ENCODE data around the gene IGSF3. TPM values are rescaled to one million over a fixed set of nuclear protein-coding genes. Genes with fewer than 3 reads are reported as not detected.
A peak's percentile ranks its signal among the peaks of the same experiment; 100 is the strongest.
"Not testable (repeated sequence)": the region's sequence is repeated elsewhere in the genome, so short reads cannot be mapped to it uniquely, and the experiment has no call there.

The IGSF3 gene
- total and polyA plus RNA-seq, 2 donors from 2014 or later, result 12.0 to 38.8 TPM

DNA sequence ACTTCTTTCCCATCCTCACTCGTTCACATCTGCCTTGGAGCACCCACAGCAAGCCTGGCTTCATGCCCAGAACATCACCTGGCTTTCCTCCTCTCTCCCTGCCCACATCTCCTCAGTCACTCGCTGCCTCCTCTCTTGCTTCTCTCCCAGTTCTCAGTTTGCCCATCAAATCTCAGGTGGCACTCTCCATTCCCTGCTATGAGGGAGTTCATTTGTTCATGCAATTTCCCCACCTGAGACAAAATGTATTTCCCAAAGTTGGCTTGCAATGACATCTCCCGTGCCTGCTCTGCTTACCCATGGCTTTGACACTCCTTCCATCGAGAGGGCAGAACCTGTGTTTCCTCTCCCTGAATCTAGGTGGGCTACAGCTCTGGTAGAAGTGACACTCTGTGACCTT is 33.1 kb downstream of the IGSF3 start:
- H3K4me3 ChIP-seq (ENCODE audit: low read length in 3 of 3); H3K27me3 ChIP-seq (ENCODE audit: control insufficient read depth, insufficient read depth, low read length); DNase-seq; H3K27ac ChIP-seq (ENCODE audit: low read depth in 2 of 2, low read length in 2 of 2); FAIRE-seq; H3K9ac ChIP-seq (ENCODE audit: low read length in 3 of 3); H3K9me3 ChIP-seq (ENCODE audit: control insufficient read depth in 2 of 3, insufficient read depth in 1 of 3, low read length in 3 of 3); intact Hi-C loops (cut with DNase I); H3K36me3 ChIP-seq (ENCODE audit: control insufficient read depth in 2 of 3, insufficient read depth in 3 of 3, low read length in 3 of 3): not testable (repeated sequence)
- peaks cover 0 to 14% (median 5%) of the 10 kb centered on the region in 3 donors for H3K4me1 ChIP-seq (ENCODE audit: control insufficient read depth in 2 of 3, insufficient read depth in 2 of 3, low read depth in 1 of 3, low read length in 3 of 3)

DNA sequence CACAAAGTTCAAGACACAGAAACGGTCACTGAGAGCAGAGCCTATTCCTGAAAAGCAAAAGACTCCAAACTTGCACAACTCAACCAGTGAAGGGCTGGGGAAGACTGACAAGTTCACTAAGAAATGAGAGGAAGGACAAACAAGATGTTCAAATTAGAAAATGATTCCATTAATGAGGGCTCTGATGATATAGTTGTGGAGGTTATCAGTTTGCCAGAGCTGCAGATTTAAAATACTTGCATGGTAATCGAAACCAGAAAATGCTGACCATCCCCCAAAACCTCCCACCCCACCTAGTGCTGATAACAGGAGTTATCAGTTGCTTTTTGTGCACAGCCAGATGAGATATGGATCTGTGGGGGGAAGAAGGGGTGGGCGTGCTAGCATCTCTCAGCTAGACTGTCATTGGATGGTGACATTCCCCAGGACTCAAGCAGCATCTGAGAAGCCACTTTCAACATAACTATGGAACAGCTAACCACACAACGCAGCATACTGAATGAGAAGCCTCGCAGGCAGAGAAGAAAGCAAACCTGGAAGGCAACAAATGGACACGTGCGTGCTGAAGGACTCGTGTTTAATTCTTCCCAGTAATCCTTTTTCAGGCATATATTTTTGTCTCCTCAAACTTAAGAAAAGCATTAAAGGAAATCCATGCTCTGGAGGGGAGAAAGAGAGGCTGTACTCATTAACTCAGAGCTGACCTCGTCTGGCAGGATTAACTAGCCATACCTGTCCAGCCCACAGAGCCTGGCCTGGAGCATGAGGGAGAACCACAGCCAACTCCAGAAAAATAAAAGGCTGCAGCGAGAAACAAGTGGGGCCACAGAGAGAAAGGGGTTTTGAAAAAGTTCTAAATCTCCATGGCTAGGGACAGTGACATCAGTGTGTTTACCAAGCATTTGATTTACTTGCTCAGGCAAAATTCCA is 35.3 kb downstream of the IGSF3 start:
- Histone ChIP-seq H3K4me1 (ENCODE audit: control insufficient read depth in 2 of 3, insufficient read depth in 2 of 3, low read depth in 1 of 3, low read length in 3 of 3) (peaks cover 0 to 18% (median 16%) of the 10 kb centered on the region in 3 donors), H3K4me3 (ENCODE audit: low read length in 3 of 3) (peak overlapping the region in 1 of 3 donors; percentile 39), H3K27ac (ENCODE audit: low read depth in 2 of 2, low read length in 2 of 2) (peak overlapping the region; percentile 63 to 72)
- intact Hi-C loops (cut with DNase I); H3K27me3 ChIP-seq (ENCODE audit: control insufficient read depth, insufficient read depth, low read length); H3K36me3 ChIP-seq (ENCODE audit: control insufficient read depth in 2 of 3, insufficient read depth in 3 of 3, low read length in 3 of 3); H3K9ac ChIP-seq (ENCODE audit: low read length in 3 of 3); H3K9me3 ChIP-seq (ENCODE audit: control insufficient read depth in 2 of 3, insufficient read depth in 1 of 3, low read length in 3 of 3); FAIRE-seq: not testable (repeated sequence)
- peak in 2 of 5 donors; percentile 32 to 34 for DNase-seq

GRCh38 chr1:116631554-116631953 is 36.0 kb downstream of the IGSF3 start:
- H3K9me3 ChIP-seq (ENCODE audit: control insufficient read depth in 2 of 3, insufficient read depth in 1 of 3, low read length in 3 of 3); H3K27ac ChIP-seq (ENCODE audit: low read depth in 2 of 2, low read length in 2 of 2); H3K9ac ChIP-seq (ENCODE audit: low read length in 3 of 3); H3K4me3 ChIP-seq (ENCODE audit: low read length in 3 of 3); H3K27me3 ChIP-seq (ENCODE audit: control insufficient read depth, insufficient read depth, low read length); DNase-seq; H3K36me3 ChIP-seq (ENCODE audit: control insufficient read depth in 2 of 3, insufficient read depth in 3 of 3, low read length in 3 of 3); intact Hi-C loops (cut with DNase I); FAIRE-seq: not testable (repeated sequence)
- peaks cover 0 to 18% (median 16%) of the 10 kb centered on the region in 3 donors for H3K4me1 ChIP-seq (ENCODE audit: control insufficient read depth in 2 of 3, insufficient read depth in 2 of 3, low read depth in 1 of 3, low read length in 3 of 3)

- intact Hi-C loops (cut with DNase I); FAIRE-seq; H3K27me3 ChIP-seq (ENCODE audit: control insufficient read depth, insufficient read depth, low read length); H3K4me3 ChIP-seq (ENCODE audit: low read length in 3 of 3); H3K36me3 ChIP-seq (ENCODE audit: control insufficient read depth in 2 of 3, insufficient read depth in 3 of 3, low read length in 3 of 3); DNase-seq; H3K9me3 ChIP-seq (ENCODE audit: control insufficient read depth in 2 of 3, insufficient read depth in 1 of 3, low read length in 3 of 3); H3K9ac ChIP-seq (ENCODE audit: low read length in 3 of 3): not testable (repeated sequence)
- Histone ChIP-seq H3K4me1 (ENCODE audit: control insufficient read depth in 2 of 3, insufficient read depth in 2 of 3, low read depth in 1 of 3, low read length in 3 of 3) (peaks cover 0 to 18% (median 16%) of the 10 kb centered on the region in 3 donors), H3K27ac (ENCODE audit: low read depth in 2 of 2, low read length in 2 of 2) (peak overlapping the region in 1 of 2 donors; percentile 57)
Observed at GRCh38 chr1:116630057-116630456, 37.5 kb downstream of the IGSF3 start.

- H3K4me3 ChIP-seq (ENCODE audit: low read length in 3 of 3); FAIRE-seq; H3K9ac ChIP-seq (ENCODE audit: low read length in 3 of 3); H3K27me3 ChIP-seq (ENCODE audit: control insufficient read depth, insufficient read depth, low read length); intact Hi-C loops (cut with DNase I); H3K9me3 ChIP-seq (ENCODE audit: control insufficient read depth in 2 of 3, insufficient read depth in 1 of 3, low read length in 3 of 3); H3K36me3 ChIP-seq (ENCODE audit: control insufficient read depth in 2 of 3, insufficient read depth in 3 of 3, low read length in 3 of 3): not testable (repeated sequence)
- peak in 1 of 5 donors; percentile 71 for DNase-seq
- peaks cover 0 to 21% (median 16%) of the 10 kb centered on the region in 3 donors for H3K4me1 ChIP-seq (ENCODE audit: control insufficient read depth in 2 of 3, insufficient read depth in 2 of 3, low read depth in 1 of 3, low read length in 3 of 3)
- H3K27ac ChIP-seq (ENCODE audit: low read depth in 2 of 2, low read length in 2 of 2), result peak overlapping the region in 1 of 2 donors; percentile 57
Observed at GRCh38 chr1:116629441-116629840, 38.1 kb downstream of the IGSF3 start.

All from kidney (tissue), 11 donors.